ENCODE data around the gene WDFY1.

The WDFY1 gene

GRCh38 chr2:223978451-223978850, 33.3 kb upstream of the WDFY1 start:
- no peak overlapping the region for H3K4me3 ChIP-seq (ENCODE audit: low read depth, low read length)
- peak; percentile 17 for DNase-seq (ENCODE audit: low read depth)
- TF ChIP-seq, protein P1, sequence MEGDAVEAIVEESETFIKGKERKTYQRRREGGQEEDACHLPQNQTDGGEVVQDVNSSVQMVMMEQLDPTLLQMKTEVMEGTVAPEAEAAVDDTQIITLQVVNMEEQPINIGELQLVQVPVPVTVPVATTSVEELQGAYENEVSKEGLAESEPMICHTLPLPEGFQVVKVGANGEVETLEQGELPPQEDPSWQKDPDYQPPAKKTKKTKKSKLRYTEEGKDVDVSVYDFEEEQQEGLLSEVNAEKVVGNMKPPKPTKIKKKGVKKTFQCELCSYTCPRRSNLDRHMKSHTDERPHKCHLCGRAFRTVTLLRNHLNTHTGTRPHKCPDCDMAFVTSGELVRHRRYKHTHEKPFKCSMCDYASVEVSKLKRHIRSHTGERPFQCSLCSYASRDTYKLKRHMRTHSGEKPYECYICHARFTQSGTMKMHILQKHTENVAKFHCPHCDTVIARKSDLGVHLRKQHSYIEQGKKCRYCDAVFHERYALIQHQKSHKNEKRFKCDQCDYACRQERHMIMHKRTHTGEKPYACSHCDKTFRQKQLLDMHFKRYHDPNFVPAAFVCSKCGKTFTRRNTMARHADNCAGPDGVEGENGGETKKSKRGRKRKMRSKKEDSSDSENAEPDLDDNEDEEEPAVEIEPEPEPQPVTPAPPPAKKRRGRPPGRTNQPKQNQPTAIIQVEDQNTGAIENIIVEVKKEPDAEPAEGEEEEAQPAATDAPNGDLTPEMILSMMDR (IDR thresholded peaks at IDR 0.05; ENCODE audit: low read depth, low read length), result no peak
- no peak for TF ChIP-seq MAX (IDR thresholded peaks at IDR 0.05; ENCODE audit: low read depth, low read length)
- no peak for TF ChIP-seq MYC (IDR thresholded peaks at IDR 0.05; ENCODE audit: low read depth, low read length)
- no peak for TF ChIP-seq POLR2A (IDR thresholded peaks at IDR 0.05; ENCODE audit: extremely low read depth, insufficient read length)

- TF ChIP-seq, protein P1 (IDR thresholded peaks at IDR 0.05; ENCODE audit: low read depth, low read length), result no peak
- TF ChIP-seq POLR2A (IDR thresholded peaks at IDR 0.05; ENCODE audit: extremely low read depth, insufficient read length) (no peak), MAX (IDR thresholded peaks at IDR 0.05; ENCODE audit: low read depth, low read length) (no peak), MYC (IDR thresholded peaks at IDR 0.05; ENCODE audit: low read depth, low read length) (no peak)
- DNase-seq (ENCODE audit: low read depth), result no peak
Measured at GRCh38 chr2:223976635-223977226, 31.6 kb upstream of the WDFY1 start.

DNA sequence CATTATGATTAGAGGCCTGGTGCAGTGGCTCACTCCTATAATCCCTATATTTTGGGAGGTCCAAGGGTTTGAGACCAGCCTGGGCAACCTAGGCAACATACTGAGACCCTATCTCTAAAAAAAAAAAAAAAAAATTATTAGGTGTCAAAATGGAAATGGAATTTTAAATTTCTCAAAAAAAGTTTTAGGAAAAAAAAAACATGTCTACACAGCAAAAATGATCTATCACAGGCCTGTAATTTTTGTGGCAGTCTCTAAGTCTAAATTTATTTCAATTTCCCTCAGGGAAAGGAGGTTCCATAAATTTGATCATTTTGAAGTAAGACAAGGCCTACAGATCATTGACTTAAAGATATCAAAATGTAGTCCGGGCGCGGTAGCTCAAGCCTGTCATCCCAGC, 28.5 kb upstream of the WDFY1 start:
- TF ChIP-seq, protein P1 (IDR thresholded peaks at IDR 0.05; ENCODE audit: low read depth, low read length), result no peak
- no peak for TF ChIP-seq MYC (IDR thresholded peaks at IDR 0.05; ENCODE audit: low read depth, low read length)
- no peak overlapping the region for H3K4me3 ChIP-seq (ENCODE audit: low read depth, low read length)
- DNase-seq (ENCODE audit: low read depth), result no peak

More at GRCh38 chr2:223976635-223977226, 31.6 kb upstream of the WDFY1 start:
- H3K4me3 ChIP-seq (ENCODE audit: low read depth, low read length), result no peak overlapping the region

GRCh38 chr2:223972656-223973102, 27.5 kb upstream of the WDFY1 start:
- H3K4me3 ChIP-seq (ENCODE audit: low read depth, low read length), result no peak overlapping the region
- no peak for DNase-seq (ENCODE audit: low read depth)
- TF ChIP-seq, protein P1 (IDR thresholded peaks at IDR 0.05; ENCODE audit: low read depth, low read length), result no peak
- no peak for TF ChIP-seq MYC (IDR thresholded peaks at IDR 0.05; ENCODE audit: low read depth, low read length)
- no peak for TF ChIP-seq MAX (IDR thresholded peaks at IDR 0.05; ENCODE audit: low read depth, low read length)
- TF ChIP-seq POLR2A (IDR thresholded peaks at IDR 0.05; ENCODE audit: extremely low read depth, insufficient read length), result no peak

GRCh38 chr2:223971731-223972130, 26.6 kb upstream of the WDFY1 start:
- H3K4me3 ChIP-seq (ENCODE audit: low read depth, low read length), result no peak overlapping the region
- TF ChIP-seq, protein P1 (IDR thresholded peaks at IDR 0.05; ENCODE audit: low read depth, low read length), result no peak
- TF ChIP-seq POLR2A (IDR thresholded peaks at IDR 0.05; ENCODE audit: extremely low read depth, insufficient read length) (no peak), MYC (IDR thresholded peaks at IDR 0.05; ENCODE audit: low read depth, low read length) (no peak), MAX (IDR thresholded peaks at IDR 0.05; ENCODE audit: low read depth, low read length) (no peak)
- no peak for DNase-seq (ENCODE audit: low read depth)

All from NB4 (cell line).